Measurements from ENCODE around the gene APOB. TPM values are rescaled to one million over a fixed set of nuclear protein-coding genes. Genes with fewer than 3 reads are reported as not detected.

APOB gene
- polyA plus RNA-seq, 2 of the 4 experiments (the other 2 are of a cell fraction) = under 0.01 TPM; not detected in 1

- WGBS (ENCODE audit: missing lambda C conversion rate) = 62% methylated on average over 21 of the region's 21 CpGs
- no peak overlapping the region for H3K4me3 ChIP-seq
- CTCF ChIA-PET = interaction anchor here (1.1 to 14.1 kb wide), 4 partner anchors 17 to 295 kb away, joined by 3 to 352 read pairs (median 4); partner anchors contain the start of gene GDF7
- no peaks in the 10 kb centered on the region for H3K9me3 ChIP-seq
- FAIRE-seq = no peak
- TF ChIP-seq ZNF302 (CRISPR knock-in tag; IDR thresholded peaks at IDR 0.05) = no peak
- TF ChIP-seq KDM5A (IDR thresholded peaks at IDR 0.05) = no peak
- TF ChIP-seq PHF8 (IDR thresholded peaks at IDR 0.05; ENCODE audit: borderline replicate concordance, low read depth) = no peak
- TF ChIP-seq FOSB (CRISPR knock-in tag; IDR thresholded peaks at IDR 0.05) = no peak
- TF ChIP-seq TFCP2L1 (CRISPR knock-in tag; IDR thresholded peaks at IDR 0.05) = no peak
- no peak for TF ChIP-seq RARB (CRISPR knock-in tag; IDR thresholded peaks at IDR 0.05)
- no peak for TF ChIP-seq POLR2A (IDR thresholded peaks at IDR 0.05; ENCODE audit: low read length)
- no peak for TF ChIP-seq GATA3 (IDR thresholded peaks at IDR 0.05; ENCODE audit: borderline replicate concordance)
- TF ChIP-seq JUN (IDR thresholded peaks at IDR 0.05) = no peak
- TF ChIP-seq MAX (IDR thresholded peaks at IDR 0.05) = no peak
- TF ChIP-seq JUNB (IDR thresholded peaks at IDR 0.05) = no peak
- TF ChIP-seq MYC (IDR thresholded peaks at IDR 0.05; ENCODE audit: borderline replicate concordance, low read length) = no peak
- H3K27ac ChIP-seq = no peak overlapping the region
- H3K4me1 ChIP-seq = no peaks in the 10 kb centered on the region
- ATAC-seq = no peak
- POLR2A ChIA-PET = no interaction called here
- no peak overlapping the region for H3K4me2 ChIP-seq
- DNase-seq (ENCODE audit: low read depth in 1 of 2, low spot score in 1 of 2) = no peak
Measured at GRCh38 chr2:20957788-20958525, 85.9 kb downstream of the APOB start.

- Histone ChIP-seq H3K4me2 (no peak overlapping the region), H3K4me1 (no peaks in the 10 kb centered on the region), H3K9me3 (no peaks in the 10 kb centered on the region), H3K4me3 (no peak overlapping the region), H3K27ac (no peak overlapping the region)
- ChIA-PET POLR2A (no interaction called here), CTCF (interaction anchor here (0.8 to 14.1 kb wide), 2 partner anchors 9 to 292 kb away, joined by 4 to 352 read pairs; partner anchors contain the start of gene GDF7)
- no peak for FAIRE-seq
- 40% methylated on average over 10 of the region's 10 CpGs for WGBS (ENCODE audit: missing lambda C conversion rate)
- no peak for ATAC-seq
- TF ChIP-seq JUN (IDR thresholded peaks at IDR 0.05) (no peak), RCOR1 (IDR thresholded peaks at IDR 0.05; ENCODE audit: low read depth, low read length) (no peak), ZFP36 (IDR thresholded peaks at IDR 0.05; ENCODE audit: borderline replicate concordance, partially characterized antibody) (no peak), EHMT2 (IDR thresholded peaks at IDR 0.05; ENCODE audit: low read depth) (no peak), REST (IDR thresholded peaks at IDR 0.05) (no peak), TP53 (CRISPR knock-in tag; IDR thresholded peaks at IDR 0.05) (no peak), NFE2L2 (conservative IDR thresholded peaks at IDR 0.05; ENCODE audit: low read length) (no peak), FOSL2 (IDR thresholded peaks at IDR 0.05) (no peak), FOSL2 (CRISPR knock-in tag; IDR thresholded peaks at IDR 0.05) (no peak), ZNF302 (CRISPR knock-in tag; IDR thresholded peaks at IDR 0.05) (no peak), JUNB (IDR thresholded peaks at IDR 0.05) (no peak), E2F6 (IDR thresholded peaks at IDR 0.05; ENCODE audit: borderline replicate concordance, low read depth) (no peak), CBX8 (IDR thresholded peaks at IDR 0.05) (no peak), ZSCAN20 (CRISPR knock-in tag; IDR thresholded peaks at IDR 0.05) (no peak), BCL3 (IDR thresholded peaks at IDR 0.05) (no peak), USF2 (IDR thresholded peaks at IDR 0.05) (no peak), RFX5 (IDR thresholded peaks at IDR 0.05) (no peak), CHD4 (IDR thresholded peaks at IDR 0.05; ENCODE audit: borderline replicate concordance) (no peak), HOXA7 (CRISPR knock-in tag; IDR thresholded peaks at IDR 0.05) (no peak), FOXS1 (CRISPR knock-in tag; IDR thresholded peaks at IDR 0.05) (no peak), MAZ (IDR thresholded peaks at IDR 0.05; ENCODE audit: borderline replicate concordance, low read depth, low read length) (no peak)
- no peak for DNase-seq (ENCODE audit: low read depth in 1 of 2, low spot score in 1 of 2)
Measured at GRCh38 chr2:20955277-20956026, 88.4 kb downstream of the APOB start.

All from A549 (cell line).